Upper lobe of left lung (tissue), 6 donors: Measurements from ENCODE around the gene CABLES1. TPM values are rescaled to one million over a fixed set of nuclear protein-coding genes. Genes with fewer than 3 reads are reported as not detected.

ENCODE experiments used
- ATAC-seq, 2 donors: fragments of 200-7000 bp; cut with Tn5 transposase; one replicate each; pipeline ENCODE4 v1.9.1; 2022; ENCODE audit warnings: mild to moderate bottlenecking in 2 of 2, moderate library complexity in 2 of 2; ENCODE audit not compliant: low FRiP score in 2 of 2
- DNase-seq, 2 donors: peaks; one replicate each; pipeline ENCODE4 v3.0.0-alpha.2; 2019 to 2020
- H3K27ac ChIP-seq, 4 donors: fragments of 200-600 bp; sonication (generic); one replicate each; pipeline ENCODE4 v1.5.1; 2016 to 2019
- H3K27me3 ChIP-seq, 4 donors: fragments of 200-600 bp; sonication (generic); one replicate each; pipeline ENCODE4 v1.5.1; 2017 to 2019
- H3K36me3 ChIP-seq, 4 donors: fragments of 200-600 bp; sonication (generic); one replicate each; pipeline ENCODE4 v1.5.1; 2016 to 2019
- H3K4me1 ChIP-seq, 4 donors: fragments of 200-600 bp; sonication (generic); one replicate each; pipeline ENCODE4 v1.5.1; 2018 to 2019
- H3K4me3 ChIP-seq, 4 donors: fragments of 200-600 bp; sonication (generic); one replicate each; pipeline ENCODE4 v1.5.1; 2017 to 2019; ENCODE audit warnings: mild to moderate bottlenecking in 2 of 4, moderate library complexity in 1 of 4
- H3K9me3 ChIP-seq, 4 donors: fragments of 200-600 bp; sonication (generic); one replicate each; pipeline ENCODE4 v1.5.1; 2018 to 2019
- EP300 ChIP-seq, 4 donors: sonication (generic); formaldehyde crosslinking; IDR thresholded peaks; one replicate each; pipeline ENCODE4 v1.5.1; 2017; ENCODE audit warnings: antibody characterized with exemption in 4 of 4, control low read depth in 2 of 4
- POLR2A ChIP-seq, 4 donors: fragments of 450-650 bp; IDR thresholded peaks; one replicate each; pipeline ENCODE4 v1.5.1; 2016 to 2017; ENCODE audit warnings: antibody characterized with exemption in 4 of 4, mild to moderate bottlenecking in 2 of 4
- POLR2AphosphoS5 ChIP-seq, 2 donors: sonication (generic); formaldehyde crosslinking; IDR thresholded peaks; one replicate each; pipeline ENCODE4 v1.5.1; 2017; ENCODE audit warnings: antibody characterized with exemption in 2 of 2
- WGBS, 2 donors: methylation state at CpG; one replicate each; pipeline ENCODE4 v1.1.5; 2017 to 2018; 5-methylcytosine and 5-hydroxymethylcytosine counted together
- total RNA-seq, 6 donors: library from RNA; depleted of rRNA in 4 of 6; stranded (reverse); fragments of >200 nt in 4 of 6; gene quantifications; one replicate each; pipeline versions ENCODE4 v1.1.0 to v1.2.1, GENCODE V29; 2016 to 2021
- TF ChIP-seq, protein P1 (sequence below), 6 experiments: fragments of 450-650 bp in 4 of 6; fragments of 200-600 bp in 2 of 6; sonication (generic) in 2 of 6; IDR thresholded peaks; one replicate each; pipeline ENCODE4 v1.5.1; 2016 to 2019; ENCODE audit warnings: antibody characterized with exemption in 6 of 6
- donor health status: DM: no; HTN: no; CAD: no; lungs with moderate emphysema.
- donor health status: DM: no; HTN: yes; CAD: no; lungs with severe emphysema.

Gene CABLES1
- total RNA-seq, 6 donors from 2014 or later = 24.6 to 63.9 (median 40.9) TPM

DNA sequence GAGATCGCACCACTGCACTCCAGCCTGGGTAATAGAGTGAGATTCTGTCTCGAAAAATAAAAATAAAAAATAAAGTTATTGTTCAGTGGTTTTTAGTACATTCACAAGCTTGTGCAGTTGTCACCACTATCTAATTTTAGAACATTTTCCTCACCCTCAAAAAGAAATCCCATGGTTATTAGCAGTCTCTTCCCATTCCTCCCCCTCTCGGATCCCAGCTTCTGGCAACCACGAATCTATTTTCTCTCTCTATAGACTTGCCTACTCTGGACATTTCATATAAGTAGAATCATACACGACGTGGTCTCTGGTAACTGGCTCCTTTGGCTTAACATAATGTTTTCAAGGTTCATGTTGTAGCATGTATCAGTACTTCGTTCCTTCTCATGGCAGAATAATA, 38.6 kb downstream of the CABLES1 start:
- no peak for DNase-seq
- Histone ChIP-seq H3K27ac (no peak overlapping the region), H3K9me3 (no peaks in the 10 kb centered on the region), H3K27me3 (no peaks in the 10 kb centered on the region), H3K36me3 (no peaks in the 10 kb centered on the region), H3K4me3 (no peak overlapping the region), H3K4me1 (peaks cover 6 to 12% (median 9%) of the 10 kb centered on the region in 4 donors)
- ATAC-seq = no peak
- TF ChIP-seq POLR2A (IDR thresholded peaks at IDR 0.05) (no peak), EP300 (IDR thresholded peaks at IDR 0.05) (no peak), POLR2AphosphoS5 (IDR thresholded peaks at IDR 0.05) (no peak)
- TF ChIP-seq, protein P1, sequence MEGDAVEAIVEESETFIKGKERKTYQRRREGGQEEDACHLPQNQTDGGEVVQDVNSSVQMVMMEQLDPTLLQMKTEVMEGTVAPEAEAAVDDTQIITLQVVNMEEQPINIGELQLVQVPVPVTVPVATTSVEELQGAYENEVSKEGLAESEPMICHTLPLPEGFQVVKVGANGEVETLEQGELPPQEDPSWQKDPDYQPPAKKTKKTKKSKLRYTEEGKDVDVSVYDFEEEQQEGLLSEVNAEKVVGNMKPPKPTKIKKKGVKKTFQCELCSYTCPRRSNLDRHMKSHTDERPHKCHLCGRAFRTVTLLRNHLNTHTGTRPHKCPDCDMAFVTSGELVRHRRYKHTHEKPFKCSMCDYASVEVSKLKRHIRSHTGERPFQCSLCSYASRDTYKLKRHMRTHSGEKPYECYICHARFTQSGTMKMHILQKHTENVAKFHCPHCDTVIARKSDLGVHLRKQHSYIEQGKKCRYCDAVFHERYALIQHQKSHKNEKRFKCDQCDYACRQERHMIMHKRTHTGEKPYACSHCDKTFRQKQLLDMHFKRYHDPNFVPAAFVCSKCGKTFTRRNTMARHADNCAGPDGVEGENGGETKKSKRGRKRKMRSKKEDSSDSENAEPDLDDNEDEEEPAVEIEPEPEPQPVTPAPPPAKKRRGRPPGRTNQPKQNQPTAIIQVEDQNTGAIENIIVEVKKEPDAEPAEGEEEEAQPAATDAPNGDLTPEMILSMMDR (IDR thresholded peaks at IDR 0.05) = no peak
- WGBS, 2 donors = 86 to 88% methylated on average over 7 of the region's 7 CpGs

DNA sequence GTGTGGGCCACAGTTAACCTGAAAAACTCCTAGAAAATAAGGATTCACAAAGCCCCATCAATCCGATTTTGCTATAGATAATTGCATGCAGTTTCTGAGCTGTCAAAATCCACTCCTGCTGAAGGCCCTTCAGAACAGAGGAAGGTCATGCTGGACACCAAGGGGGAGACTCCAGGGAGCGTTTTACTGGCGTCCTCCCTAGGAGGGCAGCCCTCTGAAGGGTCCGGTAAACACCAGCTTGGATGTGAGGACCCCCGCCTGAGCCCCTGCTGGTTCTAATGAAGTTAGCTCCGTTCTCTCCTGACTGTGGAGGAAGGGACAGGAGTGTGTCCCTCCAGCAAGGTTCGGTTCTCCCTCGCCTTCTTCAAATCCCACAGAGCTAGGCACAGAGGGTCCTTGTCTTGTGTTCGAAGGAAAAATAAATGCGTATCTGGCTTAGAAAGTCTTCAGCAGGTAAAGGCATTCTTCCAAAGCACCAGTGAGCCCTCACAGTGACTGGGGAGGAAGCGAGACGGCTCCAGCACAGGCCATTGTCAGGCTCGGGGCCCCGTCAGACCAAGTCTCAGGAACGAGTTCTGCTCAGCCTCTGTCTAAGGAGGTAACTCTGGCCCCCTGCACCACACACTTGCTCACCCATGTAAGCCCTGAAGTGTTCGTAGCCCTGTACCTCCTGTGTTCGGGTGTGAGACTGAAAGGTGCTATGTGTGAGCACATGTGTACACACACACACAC, 41.6 kb downstream of the CABLES1 start:
- DNase-seq (no peak), ATAC-seq (peak in 1 of 2 donors; percentile 5)
- no peak overlapping the region for H3K27ac ChIP-seq
- H3K4me3 ChIP-seq = no peak overlapping the region
- WGBS, 2 donors = 88 to 91% methylated on average over 11 to 17 of the region's 17 CpGs
- no peaks in the 10 kb centered on the region for H3K36me3 ChIP-seq
- TF ChIP-seq POLR2AphosphoS5 (IDR thresholded peaks at IDR 0.05) (no peak), POLR2A (IDR thresholded peaks at IDR 0.05) (no peak), EP300 (IDR thresholded peaks at IDR 0.05) (no peak)
- TF ChIP-seq, protein P1 (IDR thresholded peaks at IDR 0.05) = no peak
- H3K27me3 ChIP-seq = no peaks in the 10 kb centered on the region
- no peaks in the 10 kb centered on the region for H3K9me3 ChIP-seq
- H3K4me1 ChIP-seq = peaks cover 9 to 25% (median 16%) of the 10 kb centered on the region in 4 donors

DNA sequence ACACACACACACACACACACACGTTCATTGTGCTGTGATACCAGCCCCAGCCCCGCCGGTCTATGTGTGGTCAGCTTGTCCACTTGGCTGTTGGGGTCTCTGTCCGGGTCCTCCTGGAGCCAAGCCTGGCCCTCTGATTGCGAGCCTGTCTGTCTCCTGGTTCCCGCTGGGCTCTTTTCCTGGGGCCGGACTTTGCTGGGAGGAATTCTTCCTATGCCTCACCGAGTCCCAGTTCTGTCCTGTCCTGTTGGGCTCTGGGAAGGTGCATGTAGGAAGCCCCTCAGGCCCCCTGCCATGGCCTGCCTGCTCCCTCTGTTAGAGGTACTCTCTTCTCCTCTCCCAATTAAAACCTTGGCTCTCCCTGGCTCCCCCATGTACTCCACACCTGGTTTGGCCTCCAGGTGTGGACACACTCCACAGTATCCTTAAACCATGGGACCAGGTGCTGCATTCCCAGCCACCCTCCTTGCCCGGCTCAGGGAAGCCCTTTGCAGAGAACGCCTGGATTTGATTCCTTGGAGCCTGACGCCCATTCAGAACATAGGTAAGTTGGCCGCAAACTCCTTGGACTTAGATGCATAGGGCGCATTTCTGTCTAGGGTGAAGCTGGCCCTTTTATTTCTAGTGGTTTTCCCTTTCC, 42.3 kb downstream of the CABLES1 start:
- Histone ChIP-seq H3K27ac (no peak overlapping the region), H3K36me3 (no peaks in the 10 kb centered on the region), H3K4me1 (peaks cover 9 to 27% (median 16%) of the 10 kb centered on the region in 4 donors), H3K9me3 (no peaks in the 10 kb centered on the region), H3K4me3 (no peak overlapping the region), H3K27me3 (no peaks in the 10 kb centered on the region)
- WGBS, 2 donors = 83 to 86% methylated on average over 13 of the region's 13 CpGs
- ATAC-seq (peak in 1 of 2 donors; percentile 6), DNase-seq (no peak)
- TF ChIP-seq, protein P1 (IDR thresholded peaks at IDR 0.05) = no peak
- TF ChIP-seq EP300 (IDR thresholded peaks at IDR 0.05) (no peak), POLR2AphosphoS5 (IDR thresholded peaks at IDR 0.05) (no peak), POLR2A (IDR thresholded peaks at IDR 0.05) (no peak)

DNA sequence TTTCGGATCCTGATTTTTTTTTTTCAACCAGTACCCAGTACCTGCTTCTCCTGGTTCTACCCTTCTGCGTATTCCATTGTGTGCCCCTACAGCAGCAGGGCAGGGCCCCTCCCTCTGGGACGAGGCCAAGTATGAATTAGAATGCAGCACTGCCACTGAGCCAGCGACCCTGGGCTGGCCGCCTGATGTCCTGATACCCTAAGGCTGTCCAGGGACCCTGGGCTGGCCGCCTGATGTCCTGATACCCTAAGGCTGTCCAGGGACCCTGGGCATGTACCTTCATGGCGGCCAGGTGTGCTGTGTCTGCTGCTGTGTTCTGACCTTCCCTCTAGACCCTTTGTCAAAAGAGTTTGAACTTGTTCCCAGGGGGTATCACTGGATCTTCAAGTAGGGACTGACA, 42.9 kb downstream of the CABLES1 start:
- WGBS, 2 donors = 66 to 81% methylated on average over 5 to 6 of the region's 7 CpGs
- Histone ChIP-seq H3K27me3 (no peaks in the 10 kb centered on the region), H3K4me1 (peaks cover 9 to 27% (median 16%) of the 10 kb centered on the region in 4 donors), H3K36me3 (no peaks in the 10 kb centered on the region), H3K27ac (peak overlapping the region in 2 of 4 donors; percentile 17 to 62), H3K9me3 (no peaks in the 10 kb centered on the region), H3K4me3 (no peak overlapping the region)
- ATAC-seq (no peak), DNase-seq (no peak)
- TF ChIP-seq, protein P1 (IDR thresholded peaks at IDR 0.05) = no peak
- TF ChIP-seq POLR2A (IDR thresholded peaks at IDR 0.05) (no peak), POLR2AphosphoS5 (IDR thresholded peaks at IDR 0.05) (no peak)
